Measurements from ENCODE around the gene SYTL5.

Gene SYTL5

GRCh38 chrX:38165023-38165422 is 158.7 kb downstream of the SYTL5 start:
- DNase-seq = no peak
- Mint-ChIP-seq H3K4me3 (no peak overlapping the region), H3K4me1 (no peaks in the 10 kb centered on the region), H3K9me3 (peaks cover 16% of the 10 kb centered on the region), H3K27me3 (ENCODE audit: low read depth, poor library complexity) (peaks cover 5% of the 10 kb centered on the region), H3K27ac (no peak overlapping the region), H3K36me3 (ENCODE audit: low read depth) (no peaks in the 10 kb centered on the region)
- TF ChIP-seq CTCF (IDR thresholded peaks at IDR 0.05) = no peak

GRCh38 chrX:38166478-38167083 is 160.2 kb downstream of the SYTL5 start:
- peaks cover 13% of the 10 kb centered on the region for H3K9me3 Mint-ChIP-seq
- H3K27me3 Mint-ChIP-seq (ENCODE audit: low read depth, poor library complexity) = peaks cover 5% of the 10 kb centered on the region
- H3K27ac Mint-ChIP-seq = no peak overlapping the region
- no peaks in the 10 kb centered on the region for H3K4me1 Mint-ChIP-seq
- H3K4me3 Mint-ChIP-seq = no peak overlapping the region
- TF ChIP-seq CTCF (IDR thresholded peaks at IDR 0.05) = peak; percentile 60
- DNase-seq = peak; percentile 8
- no peaks in the 10 kb centered on the region for H3K36me3 Mint-ChIP-seq (ENCODE audit: low read depth)

GRCh38 chrX:38170556-38170955 is 164.2 kb downstream of the SYTL5 start:
- no peak overlapping the region for H3K27ac Mint-ChIP-seq
- peaks cover 22% of the 10 kb centered on the region for H3K9me3 Mint-ChIP-seq
- H3K36me3 Mint-ChIP-seq (ENCODE audit: low read depth) = no peaks in the 10 kb centered on the region
- no peaks in the 10 kb centered on the region for H3K4me1 Mint-ChIP-seq
- DNase-seq = no peak
- H3K4me3 Mint-ChIP-seq = no peak overlapping the region
- TF ChIP-seq CTCF (IDR thresholded peaks at IDR 0.05) = no peak
- H3K27me3 Mint-ChIP-seq (ENCODE audit: low read depth, poor library complexity) = no peaks in the 10 kb centered on the region

- Mint-ChIP-seq H3K27ac (no peak overlapping the region), H3K36me3 (ENCODE audit: low read depth) (no peaks in the 10 kb centered on the region), H3K4me3 (no peak overlapping the region), H3K4me1 (no peaks in the 10 kb centered on the region), H3K9me3 (peaks cover 22% of the 10 kb centered on the region), H3K27me3 (ENCODE audit: low read depth, poor library complexity) (peaks cover 3% of the 10 kb centered on the region)
- no peak for TF ChIP-seq CTCF (IDR thresholded peaks at IDR 0.05)
- no peak for DNase-seq
These were observed 166.2 kb downstream of the SYTL5 start for GRCh38 chrX:38172596-38172995.

- Mint-ChIP-seq H3K4me1 (no peaks in the 10 kb centered on the region), H3K9me3 (peaks cover 23% of the 10 kb centered on the region), H3K27ac (no peak overlapping the region), H3K36me3 (ENCODE audit: low read depth) (no peaks in the 10 kb centered on the region), H3K27me3 (ENCODE audit: low read depth, poor library complexity) (peaks cover 3% of the 10 kb centered on the region), H3K4me3 (no peak overlapping the region)
- TF ChIP-seq CTCF (IDR thresholded peaks at IDR 0.05) = peak; percentile 58
- peak; percentile 50 for DNase-seq
These were observed 168.8 kb downstream of the SYTL5 start for GRCh38 chrX:38175139-38175538.

- Mint-ChIP-seq H3K9me3 (peaks cover 20% of the 10 kb centered on the region), H3K36me3 (ENCODE audit: low read depth) (no peaks in the 10 kb centered on the region), H3K4me1 (no peaks in the 10 kb centered on the region), H3K4me3 (no peak overlapping the region), H3K27ac (no peak overlapping the region), H3K27me3 (ENCODE audit: low read depth, poor library complexity) (peaks cover 3% of the 10 kb centered on the region)
- no peak for TF ChIP-seq CTCF (IDR thresholded peaks at IDR 0.05)
- DNase-seq = no peak
These were observed 172.0 kb downstream of the SYTL5 start for GRCh38 chrX:38178396-38178795.
